ACHN (cell line): ENCODE data around the gene MRGPRG.

Source experiments
- DNase-seq: peaks from one replicate; pipeline ENCODE4 v3.0.0-alpha.2; 2015
- in situ Hi-C: cut with HindIII; loops from 2 replicates; pipeline ENCODE4 v1.10.0; 2017; ENCODE audit warnings: low sequenced_read_pairs, low pct_ligation_motif_present, low pct_unique_long_range_greater_than_20kb

MRGPRG gene

DNA sequence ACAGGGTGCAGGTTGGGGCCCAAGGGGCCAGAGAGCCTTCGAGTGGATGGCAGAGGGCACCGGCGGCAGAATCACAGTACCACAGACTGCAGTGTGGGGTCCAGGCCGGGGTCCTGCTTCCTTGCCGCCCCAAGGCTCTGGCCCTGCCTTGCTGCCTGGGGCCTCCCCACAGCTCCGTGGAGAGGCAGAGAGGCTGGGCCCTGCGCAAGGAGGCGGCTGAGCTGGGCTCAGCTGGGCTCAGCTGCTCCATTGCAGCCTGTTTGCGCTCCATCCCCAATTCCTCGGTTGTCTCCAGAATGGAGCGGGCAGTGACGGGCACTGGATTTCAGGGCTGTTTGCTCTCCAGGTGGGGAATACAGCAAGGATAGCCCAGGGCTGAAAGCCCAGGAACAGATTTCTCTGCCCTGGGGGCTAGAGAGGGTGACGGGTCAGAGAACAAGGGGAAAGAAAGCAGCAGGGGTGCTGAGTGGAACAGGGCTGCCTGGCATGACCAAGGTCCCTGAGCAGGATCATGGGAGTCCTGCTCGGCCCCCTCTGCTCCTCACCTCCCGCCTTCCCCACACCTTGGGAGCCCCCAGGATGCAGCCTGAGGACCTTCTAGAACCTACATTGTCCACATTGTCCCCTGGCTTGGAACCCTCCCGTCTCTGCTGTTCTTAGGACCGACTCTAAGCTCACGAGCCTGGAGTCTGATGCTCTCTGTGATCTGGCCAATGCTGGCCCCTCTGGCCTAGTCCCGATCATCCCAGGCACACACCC, 18.9 kb downstream of the MRGPRG start:
- in situ Hi-C loops: no loop called here

DNA sequence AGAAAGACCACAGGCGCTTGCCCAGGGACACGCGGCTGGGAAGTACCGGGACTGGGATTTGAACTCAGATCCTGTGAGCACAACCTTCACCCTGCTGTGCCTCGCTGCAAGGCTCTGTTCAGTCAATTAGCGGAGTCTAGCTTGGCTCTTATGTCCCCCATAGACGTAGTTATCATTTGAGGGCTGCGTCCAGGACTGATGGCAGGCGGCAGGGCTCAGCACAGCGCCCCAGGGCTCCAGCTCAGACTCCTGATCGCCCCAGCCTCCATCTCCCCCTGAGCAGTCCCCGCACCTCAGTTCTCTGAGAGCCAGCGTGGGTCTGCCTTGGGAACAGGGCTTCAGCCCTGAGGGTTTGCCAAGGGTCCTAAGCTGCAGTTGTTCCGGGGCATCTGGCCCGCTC, 19.8 kb downstream of the MRGPRG start:
- in situ Hi-C loops: no loop called here
- no peak for DNase-seq

More for the DNA sequence above, 18.9 kb downstream of the MRGPRG start:
- DNase-seq: no peak

DNA sequence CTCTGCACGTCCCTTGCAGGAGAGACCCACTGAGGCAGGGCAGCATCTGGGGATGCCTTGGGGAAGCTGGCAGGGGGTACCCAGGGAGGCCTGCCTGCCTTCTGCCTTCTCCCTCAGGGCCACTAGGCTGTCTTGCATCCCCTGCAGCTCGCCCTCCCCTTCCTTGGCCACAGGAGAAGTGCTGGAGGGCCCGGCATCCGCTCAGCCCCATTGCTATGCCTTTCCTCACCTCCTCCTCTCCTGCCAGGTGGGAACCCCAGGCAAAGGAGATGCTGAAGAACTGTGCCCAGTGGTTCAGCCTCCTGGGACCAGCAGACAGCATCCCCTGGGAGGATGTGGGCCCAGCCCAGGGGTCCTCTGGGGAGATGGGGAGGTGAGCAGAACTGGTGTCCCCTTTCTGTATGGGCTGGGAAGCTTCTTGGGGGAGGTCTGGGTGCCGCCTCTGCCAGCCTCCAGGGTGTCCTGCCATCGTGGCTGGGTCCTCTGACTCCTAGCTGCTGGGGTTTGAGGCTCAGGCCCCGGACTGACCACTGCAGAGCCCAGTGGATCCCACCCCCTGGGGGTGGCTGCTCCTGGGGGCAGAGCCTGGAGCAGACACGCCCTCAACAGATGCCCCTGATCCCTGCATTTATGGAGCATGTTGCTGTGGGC, 20.6 kb downstream of the MRGPRG start:
- DNase-seq: no peak
- in situ Hi-C loops: no loop called here

DNA sequence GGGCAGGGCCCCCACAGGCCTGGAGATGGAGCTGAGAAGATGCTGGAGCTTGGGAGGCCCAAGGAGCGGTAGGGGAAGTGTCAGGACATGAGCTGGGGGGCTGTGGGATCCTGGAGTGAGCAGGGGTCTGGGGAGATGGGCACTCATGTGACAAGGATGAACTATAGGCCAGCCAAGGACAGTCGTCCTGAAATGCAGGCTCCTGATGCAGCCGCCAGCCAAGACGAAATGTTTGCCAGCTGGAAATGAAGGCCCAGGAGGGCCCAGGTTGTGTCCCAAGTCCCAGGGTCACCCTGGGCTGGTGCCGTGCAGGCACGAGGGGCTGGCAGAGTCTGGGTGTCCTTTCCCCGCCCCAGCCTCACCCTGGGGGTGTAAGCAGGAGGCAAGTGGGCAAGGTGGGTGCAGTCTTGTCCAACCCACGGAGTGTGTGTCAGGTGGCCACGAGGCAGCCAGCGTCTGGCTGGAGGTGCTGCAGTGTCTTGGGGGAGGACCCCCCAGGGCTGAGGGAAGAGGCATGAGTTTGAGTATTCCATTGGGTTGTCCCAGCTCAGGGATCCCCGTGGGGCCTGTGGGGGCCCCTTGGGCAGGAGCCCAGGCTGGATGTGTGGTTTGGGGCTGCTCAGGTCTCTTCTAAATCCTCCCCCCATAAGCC, 21.4 kb downstream of the MRGPRG start:
- in situ Hi-C loops: no loop called here
- DNase-seq: no peak

DNA sequence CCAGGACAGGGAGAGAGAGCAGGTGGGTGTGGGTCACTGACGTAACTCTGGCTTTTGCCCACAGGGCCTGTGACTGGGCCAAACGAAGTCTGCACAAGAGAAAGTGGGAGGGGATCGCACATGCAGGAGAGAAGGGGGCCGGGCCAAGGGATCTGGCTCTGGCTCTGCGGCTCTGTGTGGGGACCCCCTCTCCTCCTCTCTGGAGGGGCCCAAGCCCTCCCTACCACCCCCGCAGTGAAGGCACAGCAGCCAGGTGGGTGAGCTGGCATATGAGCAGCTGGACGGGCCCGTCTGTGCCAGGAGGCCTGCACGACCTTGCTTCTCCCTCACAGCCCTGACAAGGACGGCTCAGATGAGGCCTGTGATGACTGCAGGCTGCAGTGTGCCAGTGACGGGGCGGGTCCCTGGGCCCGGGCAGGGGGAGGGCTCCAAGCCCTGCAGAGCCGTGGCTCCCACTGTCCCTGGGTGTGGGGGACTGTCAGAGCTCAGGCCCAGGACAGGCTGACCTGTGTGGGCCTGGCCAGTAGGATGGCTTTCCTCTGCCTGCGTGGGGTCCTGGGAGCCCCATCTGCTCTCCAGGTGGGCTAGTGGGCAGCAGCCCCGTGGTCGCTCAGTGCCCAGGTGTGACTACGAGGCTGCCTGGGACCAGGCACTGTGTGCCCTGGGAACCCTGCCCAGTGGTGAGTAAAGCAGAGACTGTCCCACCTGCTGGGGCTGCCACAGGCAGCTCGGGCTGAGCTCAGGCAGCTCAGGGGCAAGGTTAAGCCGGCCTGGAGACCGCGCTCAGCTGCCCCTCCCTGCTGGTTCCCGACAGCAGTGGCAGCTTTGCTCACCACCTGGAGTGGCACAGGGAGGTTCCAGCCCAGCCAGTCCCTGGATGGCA, 22.2 kb downstream of the MRGPRG start:
- no peak for DNase-seq
- in situ Hi-C loops: no loop called here

DNA sequence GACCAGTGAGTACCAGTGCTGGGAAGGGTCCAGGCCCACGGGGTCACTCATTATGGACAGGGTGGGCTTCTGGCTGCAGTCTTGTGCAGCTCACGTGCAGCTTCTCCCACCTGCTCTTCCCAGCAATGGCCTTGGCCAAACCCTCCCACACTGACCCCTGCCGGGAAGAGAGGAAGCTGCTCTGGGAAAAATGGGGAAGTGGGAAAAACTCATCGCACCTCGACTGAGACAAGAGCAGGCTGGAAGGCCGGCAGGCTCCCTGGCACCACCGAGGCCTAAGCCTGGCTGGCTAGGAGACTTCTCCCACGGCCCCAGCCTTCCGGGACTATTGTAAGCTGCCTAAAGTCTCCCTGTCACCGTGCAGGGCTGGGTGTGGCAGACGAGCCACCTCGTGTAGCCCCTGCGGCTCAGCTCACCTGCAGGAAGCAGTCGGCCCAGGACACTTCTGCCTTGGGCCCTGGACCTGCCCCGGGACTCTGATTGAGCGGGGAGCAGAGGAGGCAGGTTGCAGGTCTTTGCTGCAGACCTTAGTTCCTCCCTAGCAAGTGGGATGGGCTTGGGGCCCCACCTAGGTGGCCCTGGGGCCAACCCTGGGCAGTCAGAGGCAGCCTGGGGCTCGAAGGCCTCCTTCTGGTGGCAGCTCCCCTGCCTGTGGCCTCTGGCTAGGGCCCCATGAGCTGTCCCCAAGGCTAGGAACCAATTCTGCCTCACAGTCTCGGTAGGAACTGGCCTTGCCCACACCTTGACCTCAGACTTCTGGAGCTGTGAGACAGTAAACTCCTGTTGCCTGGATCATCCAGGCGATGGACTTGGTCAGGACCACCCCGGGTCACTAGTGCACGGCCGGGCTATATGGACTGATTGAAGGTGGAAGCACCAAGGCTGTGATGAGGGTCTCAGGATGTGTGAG, 23.1 kb downstream of the MRGPRG start:
- peak; percentile 19 for DNase-seq

DNA sequence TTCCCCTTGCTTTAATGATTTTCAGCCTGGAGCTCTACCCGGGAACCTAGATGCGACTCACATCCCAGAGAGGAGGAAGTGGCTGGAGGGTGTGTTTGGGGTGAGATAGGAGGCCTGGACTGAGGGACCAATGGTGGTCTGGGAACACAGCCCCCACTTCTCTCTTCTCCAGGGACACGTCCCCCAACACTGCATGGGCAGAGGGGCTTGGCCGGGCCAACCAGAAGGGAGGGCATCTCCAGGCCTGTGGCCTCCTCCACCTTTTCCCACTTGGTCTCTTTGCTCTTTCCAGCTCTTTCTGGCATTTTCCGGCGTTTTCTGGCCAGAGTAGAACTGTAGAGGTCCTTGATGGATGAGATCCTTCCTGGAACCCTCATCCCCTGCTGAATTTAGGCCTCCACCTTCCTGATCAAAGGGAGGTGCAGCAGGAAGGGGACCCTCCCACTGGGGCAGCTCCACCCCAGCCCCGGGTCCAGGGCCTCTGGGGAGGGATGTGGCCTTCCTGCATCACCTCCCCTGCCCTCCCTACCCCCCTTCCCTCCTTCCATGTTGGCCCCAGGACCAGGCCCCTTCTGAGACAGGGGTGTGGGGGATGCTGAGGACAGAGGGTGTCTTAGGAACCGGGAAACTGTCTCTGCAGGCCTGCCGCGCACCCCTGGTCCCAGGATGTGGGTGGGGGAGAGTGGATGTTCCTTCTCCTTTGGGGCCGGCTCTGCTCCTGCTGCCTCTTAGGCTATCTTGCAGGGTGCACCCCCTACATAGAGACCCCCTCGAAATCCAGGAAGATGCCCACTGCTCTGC, 24.4 kb downstream of the MRGPRG start:
- DNase-seq: no peak
- in situ Hi-C loops: no loop called here

More for the DNA sequence above, 23.1 kb downstream of the MRGPRG start:
- in situ Hi-C loops: no loop called here

DNA sequence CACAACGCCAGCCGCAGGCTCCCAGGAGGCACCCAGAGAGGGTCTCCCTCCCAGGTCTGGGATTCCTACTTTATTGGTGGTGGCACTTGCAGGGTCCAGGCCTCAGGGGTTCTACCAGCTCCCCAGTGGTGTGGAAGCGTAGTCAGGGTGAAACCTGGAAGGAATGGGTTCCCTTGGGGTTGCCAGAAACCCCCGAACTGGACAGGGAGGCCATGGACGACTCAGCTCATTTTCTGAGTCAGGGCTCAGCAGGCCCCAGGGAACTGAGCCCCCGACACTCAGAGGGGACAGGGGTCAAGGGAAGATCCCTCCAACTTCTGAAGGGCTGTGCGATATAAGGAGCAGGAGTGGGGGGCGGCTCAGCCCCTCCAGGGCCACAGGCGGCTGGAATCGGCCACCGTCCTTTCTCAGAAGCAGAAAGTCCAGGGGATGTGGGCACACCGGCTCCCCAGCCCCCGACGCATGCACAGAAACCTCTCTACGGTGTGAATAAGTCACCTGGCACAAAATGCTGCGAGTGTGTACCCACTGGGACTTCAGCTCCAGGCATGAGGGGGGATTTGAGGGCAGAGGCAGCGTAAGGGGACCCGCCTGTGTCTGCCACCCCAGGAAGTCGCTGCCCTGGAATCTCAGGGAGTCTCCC, 25.1 kb downstream of the MRGPRG start:
- in situ Hi-C loops: no loop called here
- DNase-seq: no peak

DNA sequence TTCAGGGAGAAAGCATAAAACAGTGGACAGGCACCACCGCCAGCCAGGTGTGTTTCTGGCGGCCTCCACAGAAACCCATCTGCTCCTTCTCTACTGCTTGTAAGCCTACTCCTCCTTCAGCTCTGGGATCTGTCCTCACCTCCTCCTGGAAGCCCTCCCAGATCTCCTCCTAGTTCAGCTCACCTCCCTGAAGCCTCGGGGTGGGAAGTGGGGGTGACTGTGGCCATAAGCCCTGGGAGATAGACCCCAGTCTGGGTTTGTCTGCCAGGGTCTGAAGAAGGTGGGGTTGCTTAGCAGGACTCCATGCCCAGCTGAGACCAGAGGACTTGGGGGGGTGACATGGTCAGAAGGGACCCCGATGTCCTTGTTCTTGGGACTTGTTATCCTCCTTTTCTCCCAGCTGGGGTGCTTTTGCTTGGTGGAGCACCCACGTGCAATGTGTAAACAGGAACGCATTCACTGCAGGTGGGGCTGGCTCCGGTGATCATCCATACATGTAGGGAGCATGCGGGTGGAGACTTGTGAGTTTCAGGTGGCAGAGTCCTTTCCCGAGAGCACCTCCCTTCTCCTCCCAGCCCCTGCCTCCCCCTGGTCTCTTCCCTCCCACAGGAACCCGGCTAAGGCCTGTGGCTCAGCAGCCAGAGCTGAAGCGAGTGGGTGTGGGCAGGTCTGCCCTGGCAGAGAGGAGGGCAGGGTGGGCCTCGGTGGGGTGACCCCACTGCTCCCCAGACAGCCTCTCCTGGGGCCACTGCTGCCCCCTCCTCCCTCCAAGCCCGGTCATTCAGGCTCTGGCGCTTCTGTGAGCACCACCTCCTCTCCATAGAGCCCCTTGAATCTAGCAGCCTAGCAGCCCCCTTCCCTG, 25.9 kb downstream of the MRGPRG start:
- in situ Hi-C loops: no loop called here
- no peak for DNase-seq

DNA sequence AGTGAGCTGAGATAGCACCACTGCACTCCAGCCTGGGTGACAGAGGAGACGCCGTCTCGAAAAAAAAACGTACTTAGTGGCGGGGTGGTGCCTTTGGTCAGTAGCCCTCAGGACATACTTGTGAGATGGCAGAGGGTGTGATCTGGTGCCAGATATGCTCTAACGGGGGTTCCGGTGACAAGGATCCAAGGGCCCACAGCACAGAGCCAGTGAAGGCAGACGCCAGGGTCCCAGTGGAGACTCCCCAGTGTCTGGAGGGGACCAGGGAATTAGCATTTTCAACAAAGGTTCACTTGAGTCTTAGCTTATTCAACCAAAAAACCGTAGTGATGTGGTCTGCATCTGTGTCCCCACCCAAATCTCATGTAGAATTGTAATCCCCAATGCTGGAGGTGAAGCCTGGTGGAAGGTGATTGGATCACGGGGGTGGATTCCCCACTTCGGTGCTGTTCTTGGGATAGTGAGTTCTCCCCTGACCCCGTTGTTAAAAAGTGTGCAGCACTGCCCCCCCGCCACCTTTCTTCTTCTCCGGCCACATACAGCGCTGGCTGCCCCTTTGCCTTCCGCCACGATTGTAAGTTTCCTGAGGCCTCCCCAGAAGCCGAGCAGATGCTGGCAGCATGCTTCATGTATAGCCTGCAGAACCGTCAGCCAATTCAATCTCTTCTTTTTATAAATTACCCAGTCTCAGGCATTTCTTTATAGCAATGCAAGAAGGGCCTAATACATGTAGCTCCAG, 26.9 kb downstream of the MRGPRG start:
- in situ Hi-C loops: no loop called here
- DNase-seq: no peak

DNA sequence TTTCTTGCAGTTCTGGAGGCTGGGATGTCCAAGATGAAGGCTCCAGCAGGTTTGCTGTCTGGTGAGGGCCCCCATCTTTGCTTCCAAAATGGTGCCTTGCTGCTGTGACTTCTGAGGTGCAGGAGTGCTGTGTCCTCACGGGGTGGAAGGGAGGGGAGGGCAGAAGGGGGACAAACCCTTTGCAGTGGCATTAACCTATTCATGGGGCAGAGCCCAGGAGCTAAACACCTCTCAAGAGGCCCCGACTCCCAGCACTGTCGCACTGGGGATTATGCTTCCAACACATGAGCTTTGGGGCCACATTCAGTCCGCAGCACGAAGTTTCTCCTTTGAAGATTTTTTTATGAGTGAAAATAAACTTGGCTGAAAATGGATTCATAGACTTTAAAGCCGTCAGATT, 28.0 kb downstream of the MRGPRG start:
- DNase-seq: no peak
- in situ Hi-C loops: no loop called here

DNA sequence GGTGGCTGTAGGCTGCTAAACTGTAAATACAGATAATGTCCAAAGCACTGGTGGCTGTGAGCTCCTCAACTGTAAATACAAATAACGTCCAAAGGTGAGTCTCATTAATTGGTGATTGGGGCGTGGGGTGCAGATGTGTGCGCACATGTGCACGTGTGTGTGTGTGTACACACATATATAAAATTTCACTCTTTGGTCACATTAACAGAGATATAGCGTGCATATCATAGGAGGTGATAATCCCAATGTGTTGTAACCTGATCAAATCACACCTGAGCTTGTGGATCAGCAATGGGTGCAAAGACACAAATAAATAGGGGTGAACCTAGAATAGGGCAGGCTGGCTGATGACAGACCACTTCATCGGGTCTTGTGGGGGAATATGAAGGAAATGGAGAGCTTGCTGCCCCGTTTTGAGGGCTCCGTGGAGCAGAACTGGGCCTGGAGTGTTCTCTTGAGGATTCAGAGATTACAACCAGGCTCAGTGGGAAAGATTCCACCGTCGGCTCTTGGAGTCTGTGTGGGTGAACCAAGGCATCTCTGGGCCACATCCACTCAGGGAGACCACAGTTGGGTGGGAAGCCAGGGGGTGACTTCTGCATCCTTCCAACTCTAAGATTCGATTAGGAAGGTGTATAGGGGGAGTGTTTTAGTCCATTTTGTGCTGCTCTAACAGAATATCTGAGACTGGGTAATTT, 28.6 kb downstream of the MRGPRG start:
- no peak for DNase-seq
- in situ Hi-C loops: no loop called here

DNA sequence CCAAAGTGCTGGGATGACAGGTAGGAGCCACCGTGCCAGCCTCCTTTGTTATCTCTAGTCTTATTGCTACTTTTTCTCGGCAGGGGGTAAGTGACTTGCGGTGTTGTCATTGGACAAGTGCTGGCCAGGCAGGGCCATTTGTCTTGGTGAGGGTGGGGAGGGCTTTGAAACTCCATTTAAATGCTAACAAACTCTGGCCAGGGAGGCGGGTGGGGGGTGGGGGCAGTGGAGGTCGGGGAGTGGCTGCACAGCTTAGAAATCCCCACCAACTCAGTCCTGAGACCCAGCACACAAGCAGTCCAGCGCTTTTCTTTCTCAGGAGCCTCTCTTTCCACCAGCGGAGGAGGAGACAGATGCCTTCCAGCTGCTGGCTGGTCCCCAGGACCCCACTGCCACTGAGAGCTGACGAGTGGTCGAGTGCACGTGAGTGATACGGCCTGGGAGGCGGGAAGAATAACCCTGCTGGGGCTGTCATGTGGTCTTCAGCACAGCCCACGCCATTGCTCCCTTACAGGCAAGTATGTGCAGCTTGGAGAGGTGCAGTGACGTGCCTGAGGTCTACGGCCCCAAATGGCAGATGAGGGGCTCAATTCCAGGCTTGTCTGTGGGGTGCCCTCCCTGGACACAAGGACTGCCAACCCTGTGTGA, 29.3 kb downstream of the MRGPRG start:
- in situ Hi-C loops: no loop called here

DNA sequence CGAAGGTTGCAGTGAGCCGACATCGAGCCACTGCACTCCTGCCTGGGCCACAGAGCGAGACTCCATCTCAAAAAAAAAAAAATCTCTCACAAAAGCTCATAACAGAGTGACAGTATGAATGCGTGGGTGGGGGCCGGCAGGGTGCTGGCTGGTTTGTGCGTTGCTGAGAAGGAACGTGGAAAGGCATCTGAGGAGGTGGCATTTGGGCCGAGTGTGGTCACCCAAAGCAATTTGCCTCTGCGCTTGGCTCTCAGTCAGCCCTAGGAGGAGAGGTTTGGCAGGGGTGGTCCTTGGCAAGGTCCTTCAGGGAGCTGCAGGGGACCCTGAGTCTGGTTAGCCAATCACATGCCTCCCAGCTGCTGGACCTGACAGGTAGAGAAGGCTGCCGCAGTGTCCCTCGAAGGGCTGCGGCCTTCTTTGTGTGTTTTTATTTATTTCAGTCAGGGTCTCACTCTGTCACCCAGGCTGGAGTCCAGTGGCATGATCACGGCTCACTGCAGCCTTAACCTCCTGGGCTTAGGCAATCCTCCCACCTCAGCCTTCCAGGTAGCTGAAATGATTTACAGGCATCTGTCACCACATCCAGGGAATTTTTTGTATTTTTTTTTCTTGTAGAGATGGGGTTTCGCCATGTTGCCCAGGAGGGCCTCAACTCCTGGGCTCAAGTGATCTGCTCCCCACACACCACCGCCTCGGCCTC, 30.0 kb downstream of the MRGPRG start:
- in situ Hi-C loops: no loop called here
- DNase-seq: no peak

More for the DNA sequence above, 29.3 kb downstream of the MRGPRG start:
- DNase-seq: no peak
